Fibroblast of peridontal ligament (primary cell): ENCODE measurements around the gene C2orf68.
"Not testable (repeated sequence)": the region's sequence is repeated elsewhere in the genome, so short reads cannot be mapped to it uniquely, and the experiment has no call there.

Experiments used
- DNase-seq: peaks from one replicate; pipeline ENCODE4 v3.0.0-alpha.2; 2010; ENCODE audit errors: extremely low read depth

C2orf68 gene

GRCh38 chr2:85582492-85582891 is 29.4 kb downstream of the C2orf68 start:
- DNase-seq = no peak

- DNase-seq = no peak
Observed at GRCh38 chr2:85580206-85580605, 31.7 kb downstream of the C2orf68 start.

- DNase-seq = no peak
Observed at GRCh38 chr2:85579266-85579935, 32.5 kb downstream of the C2orf68 start.

GRCh38 chr2:85578243-85579180 is 33.4 kb downstream of the C2orf68 start:
- DNase-seq = no peak

DNA sequence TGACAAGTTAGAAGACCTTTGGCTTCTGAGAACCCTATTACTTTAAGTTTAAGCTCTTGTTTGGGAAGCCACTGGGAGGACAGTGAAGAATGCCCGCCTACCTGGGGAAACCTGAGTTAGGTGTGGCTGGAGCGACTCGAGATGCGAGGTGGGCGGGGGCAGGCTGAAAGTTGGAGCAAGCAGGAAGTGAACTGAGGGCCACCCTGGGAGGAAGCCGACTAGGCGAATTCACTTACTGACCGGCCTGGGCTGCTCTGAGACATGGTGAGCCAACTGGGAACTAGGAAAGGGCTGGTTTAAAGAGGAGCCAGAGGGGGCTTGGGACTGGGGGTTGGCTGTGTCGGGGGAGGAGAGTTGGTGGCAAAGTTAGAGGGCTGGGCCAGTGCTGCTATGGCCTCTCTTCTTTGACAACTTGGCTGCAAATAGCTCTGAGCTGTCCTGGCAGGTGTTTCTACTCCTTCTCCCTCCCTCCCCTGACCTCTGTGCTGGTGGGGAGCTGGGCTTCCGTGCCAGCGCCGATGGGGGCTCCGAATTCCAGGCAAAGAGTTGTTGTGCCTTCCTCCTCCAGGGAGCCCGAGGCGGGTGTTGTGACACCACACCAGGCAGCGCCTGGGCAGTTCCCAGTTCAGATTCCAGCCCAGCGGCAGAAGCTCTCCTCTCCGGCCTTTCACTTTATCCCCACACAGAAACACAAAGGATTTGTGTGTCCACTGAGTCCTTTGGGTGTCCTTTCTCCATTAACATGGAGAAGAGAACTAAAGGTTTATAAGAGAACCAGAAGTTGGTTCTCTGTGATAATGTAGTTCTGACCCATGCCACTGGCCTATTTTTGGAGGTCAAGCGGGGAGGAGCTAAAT is 34.3 kb downstream of the C2orf68 start, which contains the start of gene VAMP8:
Gene VAMP8 (plus strand): TSS at position 201 of the 857 bp plus-strand sequence. CDS start 61 bp downstream, at position 262.
- no peak for DNase-seq

DNA sequence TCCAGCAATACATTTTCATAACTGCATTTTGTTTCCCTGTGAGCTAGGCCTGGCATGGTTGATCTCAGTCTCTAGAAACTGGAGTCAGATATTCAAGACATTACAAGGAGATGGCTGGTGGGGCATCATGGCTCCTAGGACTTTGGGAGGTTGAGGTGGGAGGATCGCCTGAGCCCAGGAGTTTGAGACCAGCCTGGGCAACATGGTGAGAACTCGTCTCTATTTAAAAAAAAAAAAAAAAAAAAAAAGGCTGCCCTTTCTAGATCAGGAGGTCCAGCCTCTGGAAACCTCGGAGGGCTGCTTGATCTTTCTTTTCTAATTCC is 34.8 kb downstream of the C2orf68 start:
- no peak for DNase-seq

DNA sequence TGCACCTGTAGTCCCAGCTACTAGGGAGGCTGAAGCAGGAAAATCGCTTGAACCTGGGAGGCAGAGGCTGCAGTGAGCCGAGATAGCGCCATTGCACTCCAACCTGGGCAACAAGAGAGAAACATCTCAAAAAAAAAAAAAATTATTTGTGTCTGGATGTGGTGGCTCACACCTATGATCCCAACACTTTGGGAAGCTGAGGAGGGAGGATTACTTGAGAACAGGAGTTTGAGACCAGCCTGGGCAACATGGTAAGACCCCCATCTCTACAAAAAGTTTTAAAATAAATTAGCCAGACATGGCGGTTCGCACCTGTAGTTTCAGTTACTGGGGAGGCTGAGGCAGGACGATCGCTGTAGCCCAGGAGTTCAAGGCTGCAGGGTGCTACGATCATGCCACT is 36.1 kb downstream of the C2orf68 start:
- DNase-seq = no peak

DNA sequence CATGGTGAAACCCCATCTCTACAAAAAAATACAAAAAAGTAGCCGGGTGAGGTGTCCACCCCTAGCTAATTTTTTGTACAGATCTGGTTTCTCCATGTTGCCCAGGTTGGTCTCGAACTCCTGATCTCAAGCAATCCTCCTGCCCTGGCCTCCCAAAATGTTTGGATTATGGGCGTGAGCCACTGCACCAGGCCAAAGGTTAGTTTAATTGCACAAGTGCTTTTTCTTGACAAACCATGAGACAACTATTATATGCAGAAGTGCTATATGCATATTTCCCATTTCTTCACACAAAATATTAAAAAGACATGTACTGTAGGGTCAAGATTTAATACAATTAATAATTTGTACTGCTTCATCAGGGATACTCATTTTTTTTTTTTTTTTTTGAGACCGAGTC is 45.6 kb downstream of the C2orf68 start:
- no peak for DNase-seq

GRCh38 chr2:85564144-85564563 is 47.7 kb downstream of the C2orf68 start:
- DNase-seq = no peak

DNA sequence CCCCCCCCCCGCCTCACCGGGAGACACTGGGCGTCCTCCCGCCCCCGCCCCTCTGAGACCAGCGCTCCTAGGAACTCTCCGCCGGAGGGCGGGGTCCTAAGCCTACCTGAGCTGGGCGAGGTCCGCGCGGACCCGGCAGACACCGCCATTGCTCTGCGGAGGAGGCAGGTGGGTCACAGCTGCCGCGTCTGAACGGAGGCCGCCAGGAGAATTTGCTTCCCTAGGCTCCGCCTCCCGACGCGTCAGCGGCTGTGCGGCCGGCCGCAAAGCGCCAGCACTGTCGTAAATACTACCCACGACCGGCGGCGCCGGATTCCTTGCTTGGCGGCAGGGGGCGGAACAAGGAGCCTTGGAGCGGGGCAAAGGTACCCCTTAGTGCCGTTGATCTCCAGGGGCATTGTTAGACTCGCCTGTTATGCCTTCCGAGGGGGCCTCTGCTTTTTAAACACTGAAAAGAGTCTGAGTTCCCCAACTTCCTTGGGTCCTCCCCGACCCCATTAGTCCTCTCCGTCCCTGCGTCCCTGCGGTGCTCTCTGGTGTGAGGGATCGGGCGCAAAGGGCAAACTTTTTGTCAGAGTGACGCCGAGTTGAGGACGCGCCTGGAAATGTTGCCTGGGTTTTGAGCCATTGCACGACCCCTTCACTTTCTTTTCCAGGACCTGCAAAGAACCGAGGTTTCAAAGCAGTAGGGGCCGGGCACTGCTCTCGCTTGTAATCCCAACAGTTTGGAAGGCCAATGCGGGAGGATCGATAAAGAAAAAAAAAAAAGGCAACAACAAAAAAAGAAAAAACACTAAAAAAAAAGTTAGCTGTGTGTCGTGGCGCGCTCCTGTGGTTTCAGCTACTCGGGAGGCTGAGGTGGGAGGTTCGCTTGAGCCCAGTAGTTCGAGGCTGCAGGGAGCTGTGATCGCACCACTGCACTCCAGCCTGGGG is 50.3 kb downstream of the C2orf68 start, which contains the start of gene GGCX:
Gene GGCX (minus strand): TSS at position 214 of the 933 bp plus-strand sequence. CDS start 65 bp downstream, at position 149.
- DNase-seq = peak; percentile 87

DNA sequence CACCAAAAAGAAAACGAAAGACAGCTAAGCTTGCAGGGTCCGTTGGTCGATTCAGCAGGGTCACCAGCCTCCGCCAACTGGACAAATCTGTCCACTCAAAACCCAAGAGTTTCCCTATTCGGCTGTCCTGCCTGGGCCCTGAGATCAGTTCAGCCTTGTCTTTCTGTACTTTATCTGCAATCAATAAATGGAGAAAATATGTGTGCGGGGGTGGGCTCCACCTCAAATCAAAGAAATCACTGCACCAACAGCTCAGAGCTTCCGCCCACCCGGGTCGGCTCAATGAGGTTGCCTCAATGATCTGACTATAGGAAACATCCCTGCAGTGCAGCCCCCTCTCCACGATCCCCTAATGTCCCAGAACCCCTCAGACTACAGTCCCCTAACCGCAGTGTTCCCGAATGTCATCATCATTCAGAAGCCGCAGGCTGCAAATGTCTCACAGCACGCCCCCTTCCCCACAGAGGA is 51.0 kb downstream of the C2orf68 start:
- DNase-seq = no peak

DNA sequence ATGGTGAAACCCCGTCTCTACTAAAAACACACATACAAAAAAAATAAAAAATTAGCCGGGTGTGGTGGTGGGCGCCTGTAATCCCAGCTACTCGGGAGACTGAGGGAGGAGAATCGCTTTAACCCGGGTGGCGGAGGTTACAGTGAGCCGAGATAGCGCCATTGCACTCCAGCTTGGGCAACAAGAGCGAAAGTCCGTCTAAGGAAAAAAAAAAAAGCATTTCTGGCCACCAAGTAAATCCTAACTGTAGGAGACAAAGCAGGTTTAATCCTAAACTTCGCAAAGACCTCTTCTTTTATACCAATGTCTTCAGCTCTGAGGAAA is 51.5 kb downstream of the C2orf68 start:
- not testable (repeated sequence) for DNase-seq

- no peak for DNase-seq
Observed at GRCh38 chr2:85558160-85558559, 53.7 kb downstream of the C2orf68 start.

- no peak for DNase-seq
Observed at GRCh38 chr2:85557130-85557529, 54.7 kb downstream of the C2orf68 start.
